Stimulated activated CD8-positive, alpha-beta memory T cell treated with anti-CD3 and anti-CD28 coated beads, Interleukin-2, amount 100 ng/mL, for 48 hours (primary cell): ENCODE measurements around the gene KRT32.
"Not testable (repeated sequence)": the region's sequence is repeated elsewhere in the genome, so short reads cannot be mapped to it uniquely, and the experiment has no call there.

Experiments
- DNase-seq, 2 donors: peaks; one replicate each; pipeline ENCODE4 v3.0.0-alpha.2; 2020; ENCODE audit warnings: low read depth in 2 of 2

Gene KRT32

DNA sequence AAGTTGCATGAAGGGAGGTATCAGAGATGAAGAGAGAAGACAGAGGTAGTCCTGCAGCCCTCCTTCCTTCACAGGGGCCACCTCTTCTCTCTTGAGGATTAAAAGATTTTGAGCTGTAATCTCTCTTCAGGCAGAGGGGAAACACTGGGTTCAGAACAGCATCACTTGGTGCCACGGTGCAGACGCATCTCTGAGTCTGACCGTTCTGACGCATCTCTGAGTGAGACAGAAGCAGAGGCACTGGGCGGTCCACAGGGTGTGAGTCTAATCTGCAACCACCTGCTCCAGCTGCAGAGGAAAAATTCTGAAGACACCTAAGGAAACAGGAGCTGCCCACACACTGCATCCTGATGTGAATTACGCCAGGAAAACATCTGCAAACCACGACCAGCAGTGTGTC, 37.5 kb downstream of the KRT32 start:
- DNase-seq, result no peak

DNA sequence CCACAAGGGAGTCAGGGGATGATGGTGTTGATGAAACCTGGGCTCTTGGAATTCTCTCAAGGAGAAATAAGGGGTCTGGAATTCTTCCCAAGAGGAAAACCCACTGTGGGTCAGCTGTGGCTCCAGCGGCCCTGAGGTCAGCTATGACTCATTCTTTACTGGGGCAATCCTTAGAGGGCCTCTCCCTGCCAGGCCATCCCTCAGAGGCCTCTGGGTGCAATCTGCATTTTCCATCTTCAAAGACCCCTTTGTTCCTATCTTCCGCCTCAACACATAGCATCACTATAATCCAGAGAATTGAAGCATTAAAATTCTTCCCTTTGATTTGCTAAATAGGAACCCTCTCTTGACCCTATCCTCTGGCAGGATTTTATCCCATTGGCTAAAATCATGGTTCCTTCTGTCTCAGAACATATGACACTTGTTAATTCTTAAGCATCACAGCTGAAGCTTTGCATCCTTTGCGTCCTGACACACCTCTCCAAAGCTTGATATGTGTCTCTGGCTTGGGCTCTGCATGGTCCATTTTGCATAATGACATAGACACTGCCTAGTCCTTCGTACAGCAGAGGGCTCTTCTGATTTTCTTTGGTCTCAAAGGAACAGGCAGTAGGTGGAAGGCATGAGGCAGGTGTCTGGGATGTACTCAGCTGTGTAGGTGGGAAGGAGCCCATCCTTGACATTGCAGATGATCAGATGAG, 38.4 kb downstream of the KRT32 start:
- DNase-seq, result no peak

DNA sequence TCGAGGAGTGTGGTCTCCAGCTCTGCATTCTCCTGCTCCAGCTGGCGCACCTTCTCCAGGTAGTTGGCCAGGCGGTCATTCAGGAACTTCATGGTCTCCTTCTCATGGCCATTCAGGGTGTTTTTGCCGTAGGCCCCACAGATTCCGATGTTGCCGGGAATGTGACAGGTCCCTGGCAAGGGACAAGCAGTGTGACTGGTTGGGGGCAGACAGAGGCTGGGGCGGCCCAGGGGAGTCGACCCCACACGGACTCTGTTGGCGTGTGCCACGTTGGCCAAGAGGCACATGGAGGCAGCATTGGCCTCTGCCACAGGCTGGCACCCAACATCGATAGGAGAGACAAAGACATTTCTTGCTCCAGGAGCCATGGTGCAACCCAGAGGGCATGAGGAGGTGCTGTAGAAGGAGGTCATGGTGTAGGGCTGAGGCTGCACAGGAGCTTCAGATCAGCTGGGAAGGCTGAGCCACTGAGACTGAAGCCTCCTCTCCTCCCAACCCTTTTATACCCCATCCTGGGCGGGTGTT, 43.0 kb downstream of the KRT32 start, which contains the start of gene KRT37:
Gene KRT37 (minus strand): TSS at position 475 of the 525 bp plus-strand sequence. CDS start 62 bp downstream, at position 413.
- DNase-seq, result no peak

DNA sequence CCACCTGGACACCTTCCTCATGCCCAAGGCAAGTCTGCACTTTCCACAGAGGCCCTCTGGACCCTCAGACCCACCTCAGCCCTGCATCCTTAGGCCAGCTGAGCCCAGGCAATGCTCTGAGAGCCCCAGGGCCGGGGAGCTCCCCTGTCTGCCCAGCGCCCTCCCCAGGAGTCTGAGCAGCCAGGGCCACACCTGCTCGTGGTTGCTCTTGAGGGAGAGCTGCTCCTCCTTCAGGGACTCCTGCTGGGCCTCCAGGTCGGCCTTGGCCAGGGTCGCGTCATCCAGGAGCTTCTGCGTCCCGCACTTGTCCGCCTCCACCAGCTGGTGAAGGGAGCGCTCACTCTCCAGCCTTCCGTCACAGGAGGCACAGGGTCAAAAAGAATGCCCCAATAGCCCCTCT, 44.6 kb downstream of the KRT32 start:
- not testable (repeated sequence) for DNase-seq

DNA sequence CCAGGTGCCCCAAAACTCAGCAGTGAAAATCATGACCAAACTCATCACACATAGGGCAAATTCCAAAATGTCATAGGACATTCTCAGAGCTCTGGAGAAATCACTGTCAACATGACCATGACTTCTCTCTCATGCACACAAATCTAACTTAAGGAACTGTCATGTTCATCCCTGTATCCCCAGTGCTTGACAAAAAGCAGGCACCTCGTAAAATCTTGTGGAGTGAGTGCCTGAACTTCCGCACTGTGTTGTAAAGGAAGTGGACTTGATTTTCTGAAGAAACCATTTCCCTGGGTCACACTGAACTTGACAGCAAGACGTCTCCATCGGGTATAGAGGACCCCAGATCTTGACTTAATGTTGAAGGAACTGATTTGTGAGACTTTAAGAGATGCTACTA, 45.6 kb downstream of the KRT32 start:
- DNase-seq, result no peak

DNA sequence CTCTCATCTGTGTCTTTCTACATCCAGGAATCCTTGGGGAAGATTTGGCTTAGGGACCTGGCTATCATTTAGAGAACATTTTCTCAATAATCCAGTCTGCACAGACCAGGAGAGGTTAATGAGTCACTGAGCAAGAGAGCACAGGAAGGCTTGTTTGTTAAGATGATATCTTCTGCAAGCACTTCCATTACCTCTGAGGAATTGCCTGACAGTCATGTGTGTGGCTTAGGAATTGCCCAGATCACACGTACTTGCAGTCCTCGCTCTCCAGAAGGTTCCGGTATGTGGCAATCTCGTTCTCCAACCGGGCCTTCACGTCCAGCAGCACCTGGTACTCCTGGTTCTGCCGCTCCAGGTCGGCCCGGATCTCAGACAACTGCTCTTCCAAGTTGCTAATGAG, 46.1 kb downstream of the KRT32 start:
- no peak for DNase-seq

DNA sequence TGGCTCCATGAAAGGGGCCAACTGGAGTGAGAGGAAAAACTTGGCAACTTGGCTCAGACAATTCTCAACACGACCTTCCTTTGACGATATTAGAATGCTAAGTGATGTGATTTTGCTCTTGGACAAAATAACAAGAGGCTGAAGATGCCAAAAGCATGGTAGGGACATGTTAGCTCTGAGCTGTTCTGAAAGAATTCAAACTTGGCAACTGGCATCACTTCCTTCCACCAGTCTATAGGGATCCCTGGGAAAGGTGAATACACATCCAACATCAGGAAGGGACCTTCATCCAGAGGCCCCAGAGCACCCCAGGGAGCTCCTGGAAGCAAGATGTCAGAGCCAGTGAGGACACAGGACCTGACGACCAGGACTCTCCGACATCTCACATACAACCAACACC, 47.1 kb downstream of the KRT32 start:
- no peak for DNase-seq

DNA sequence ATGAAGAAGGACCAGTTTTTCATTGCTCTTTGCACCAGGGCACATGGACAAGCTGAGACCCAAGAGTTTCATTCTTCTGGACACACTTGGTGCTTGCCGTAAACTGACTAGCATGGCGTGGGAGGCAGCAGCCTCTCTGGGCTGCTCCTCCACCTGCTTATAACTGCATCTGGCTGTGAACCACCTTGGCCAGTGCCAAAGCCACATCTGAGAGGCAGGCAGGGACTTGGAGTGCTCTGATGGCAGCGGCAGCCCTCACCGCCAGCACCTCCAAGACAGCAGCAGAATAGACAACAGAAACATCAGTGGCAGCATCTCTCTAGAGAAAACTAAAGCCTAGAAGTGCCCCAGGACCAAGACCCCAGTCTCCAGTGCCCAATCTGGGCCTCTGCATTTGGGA, 47.5 kb downstream of the KRT32 start:
- no peak for DNase-seq

DNA sequence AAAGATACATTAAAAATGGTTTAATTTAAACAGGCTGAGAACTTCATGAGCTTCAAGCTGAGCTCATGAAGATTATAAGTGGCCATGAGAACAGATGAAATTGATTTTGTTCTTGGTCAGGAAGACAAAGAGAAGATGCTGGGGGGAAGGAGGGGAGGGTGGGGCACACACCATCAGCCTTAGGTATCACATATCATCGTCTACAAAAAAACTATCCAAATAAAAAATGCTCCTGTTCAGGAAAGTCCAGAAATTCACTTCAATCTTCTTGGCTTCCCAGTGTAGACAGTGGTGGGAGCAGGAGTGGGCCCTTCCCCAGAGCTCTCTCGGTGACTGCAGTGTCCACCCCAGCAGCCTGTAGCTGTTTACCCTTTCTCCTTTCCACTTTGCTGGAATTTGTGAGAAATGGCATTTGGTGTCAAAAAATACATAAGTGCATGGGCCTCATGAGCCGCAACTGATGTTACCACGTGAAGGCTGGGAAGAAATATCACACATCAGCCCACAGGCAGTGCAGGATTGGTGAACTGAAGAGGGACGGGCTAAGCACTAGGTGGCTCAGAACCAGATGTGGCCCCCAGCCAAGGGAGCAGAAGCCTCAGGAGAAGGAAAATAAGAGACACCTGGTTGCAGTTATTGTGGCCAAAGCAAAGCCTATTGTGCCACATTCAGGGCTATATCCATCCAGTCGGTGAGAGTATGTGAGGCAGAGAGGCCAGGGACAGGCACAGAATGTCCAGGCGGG, 48.9 kb downstream of the KRT32 start:
- no peak for DNase-seq

DNA sequence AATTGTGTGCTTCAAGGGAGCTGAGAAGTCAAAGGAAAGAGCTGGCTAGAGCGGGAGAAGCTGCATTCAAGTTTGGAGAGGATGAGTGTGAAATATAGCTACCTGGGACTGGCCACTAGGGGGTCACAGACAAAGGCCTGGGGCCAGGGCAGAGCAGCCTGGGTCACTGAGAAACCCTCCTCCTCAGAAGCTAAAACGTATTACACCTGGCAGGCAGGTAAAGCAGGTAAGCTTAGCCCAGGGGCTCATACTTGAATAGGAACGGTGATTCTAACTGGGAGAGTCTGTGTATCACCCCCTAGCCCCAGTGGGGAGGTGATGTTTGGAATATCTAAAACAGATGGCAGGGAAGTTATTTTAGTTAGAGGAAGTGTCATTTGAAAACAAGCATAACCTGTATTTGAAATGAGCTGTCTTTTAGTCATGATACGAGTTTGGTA, 49.6 kb downstream of the KRT32 start:
- no peak for DNase-seq

DNA sequence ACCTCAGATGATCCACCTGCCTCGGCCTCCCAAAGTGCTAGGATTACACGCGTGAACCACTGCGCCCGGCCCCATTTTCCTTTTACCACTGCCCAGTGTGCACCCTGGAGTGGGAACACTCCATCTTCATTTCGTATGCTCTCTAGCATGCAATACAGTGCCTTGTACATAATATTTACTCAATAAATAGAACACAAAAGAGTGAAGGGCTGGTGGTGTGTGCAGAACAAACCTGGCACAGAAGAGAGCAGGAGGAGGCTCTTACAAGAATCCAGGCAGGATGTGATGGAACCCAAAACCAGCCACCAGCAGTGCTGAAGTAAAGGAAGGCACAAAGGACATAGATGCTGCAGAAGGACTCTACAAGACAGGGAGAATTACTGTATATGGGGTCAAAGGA, 50.1 kb downstream of the KRT32 start:
- DNase-seq, result no peak

DNA sequence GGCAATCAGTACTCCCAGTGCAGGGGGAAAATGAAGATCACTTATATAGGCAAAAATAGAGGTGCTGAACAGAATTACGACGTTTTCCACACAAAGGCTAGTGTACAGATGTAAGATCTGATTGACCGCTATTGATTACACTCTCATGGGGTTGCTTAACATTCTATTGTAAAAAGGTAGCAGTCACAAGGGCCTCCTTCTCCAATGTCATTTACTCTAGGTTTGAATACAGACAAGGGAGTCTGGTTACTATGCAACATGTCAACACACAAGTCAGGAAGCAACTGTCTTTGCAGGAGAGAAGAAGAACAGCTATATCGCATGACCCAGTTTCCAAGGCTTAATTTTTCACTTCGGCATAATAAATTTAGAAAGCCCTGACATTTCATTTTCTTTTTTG, 50.7 kb downstream of the KRT32 start:
- DNase-seq, result no peak

DNA sequence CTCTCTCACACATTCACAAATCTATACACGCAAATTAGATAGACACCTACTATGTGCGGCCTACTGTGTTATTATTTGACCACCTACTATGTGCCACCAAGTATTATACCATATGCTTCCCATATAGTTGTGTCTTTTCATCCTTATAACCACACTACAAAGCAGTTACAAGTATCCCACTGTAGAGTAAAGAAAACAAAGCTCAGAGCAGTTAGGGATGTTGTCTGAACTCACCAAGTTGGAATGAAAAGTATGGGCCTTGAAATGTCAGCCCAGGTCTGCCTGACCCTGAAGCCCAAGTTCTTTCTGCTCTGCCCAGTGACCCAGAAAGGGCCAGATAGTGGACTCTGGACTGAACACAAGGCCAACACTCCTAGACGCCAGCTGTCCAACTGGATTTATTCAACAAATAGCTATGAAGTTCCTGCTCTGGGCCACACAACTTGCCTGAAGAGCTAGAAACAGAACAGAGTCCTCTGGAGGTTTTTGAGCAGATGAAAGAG, 51.3 kb downstream of the KRT32 start:
- DNase-seq, result no peak

DNA sequence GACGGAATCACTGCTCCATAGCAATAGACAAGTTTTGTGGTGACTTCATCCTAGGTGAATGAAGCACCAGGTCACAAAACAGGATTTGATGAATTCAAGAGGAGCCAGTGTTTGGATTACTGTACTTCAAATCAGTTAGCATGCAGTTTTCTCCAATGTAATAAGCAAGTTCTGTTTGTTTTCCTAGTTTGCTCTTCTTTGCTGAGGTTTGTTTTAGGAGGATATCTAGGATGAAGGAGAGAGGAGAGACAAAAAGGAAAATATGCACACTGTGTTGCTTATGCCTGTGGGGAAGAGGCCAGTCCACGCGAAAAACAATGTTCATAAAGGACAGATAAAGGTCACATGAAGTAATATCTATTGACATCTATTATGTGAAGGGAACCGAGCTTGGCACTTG, 51.8 kb downstream of the KRT32 start:
- DNase-seq, result no peak

DNA sequence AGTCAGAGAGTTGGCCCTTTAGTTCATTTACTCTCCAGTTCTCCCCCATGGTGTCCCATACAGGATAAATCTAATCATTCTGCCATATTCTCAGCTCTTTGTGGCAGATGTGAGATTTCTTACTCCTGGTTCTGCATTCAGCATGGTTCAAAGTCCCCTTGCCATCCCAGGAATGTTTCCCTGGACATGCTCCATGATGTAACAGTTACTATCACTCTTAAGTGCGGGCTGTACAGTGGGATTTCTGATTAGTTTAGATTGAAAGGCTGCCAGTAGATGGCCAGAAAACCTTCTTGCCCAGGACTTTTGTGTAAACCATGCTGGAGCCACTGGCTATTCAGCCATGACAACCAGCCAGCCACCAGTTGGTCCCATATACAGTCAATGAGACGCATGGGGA, 53.2 kb downstream of the KRT32 start:
- no peak for DNase-seq

DNA sequence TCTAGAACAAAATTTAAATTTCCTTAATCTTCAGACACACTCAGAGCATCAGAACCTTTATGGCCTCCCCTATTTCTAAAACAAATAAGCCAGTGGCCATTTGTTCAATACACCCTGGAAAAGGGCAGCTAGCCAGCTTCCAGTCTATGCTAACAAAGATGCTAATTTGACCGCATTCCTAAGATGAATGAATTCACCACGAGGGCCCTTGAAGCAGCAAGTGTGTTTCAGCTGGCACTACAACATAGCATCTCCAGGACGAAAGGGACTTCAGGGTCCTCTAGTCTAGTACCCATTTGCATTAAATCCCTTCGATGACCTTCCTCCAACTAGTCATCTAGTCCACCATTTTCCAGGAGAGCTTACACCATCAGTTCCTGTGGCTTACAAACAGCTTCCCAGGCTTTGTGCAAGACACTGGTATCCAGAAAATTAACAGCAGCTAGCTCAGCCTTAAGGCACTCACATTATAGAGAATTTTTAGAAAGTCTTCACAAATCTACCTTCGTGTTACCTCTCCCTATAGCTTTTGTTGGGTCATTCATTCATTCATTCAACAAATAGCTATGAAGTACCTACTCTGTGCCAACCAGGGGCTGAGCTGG, 53.7 kb downstream of the KRT32 start:
- DNase-seq, result no peak

DNA sequence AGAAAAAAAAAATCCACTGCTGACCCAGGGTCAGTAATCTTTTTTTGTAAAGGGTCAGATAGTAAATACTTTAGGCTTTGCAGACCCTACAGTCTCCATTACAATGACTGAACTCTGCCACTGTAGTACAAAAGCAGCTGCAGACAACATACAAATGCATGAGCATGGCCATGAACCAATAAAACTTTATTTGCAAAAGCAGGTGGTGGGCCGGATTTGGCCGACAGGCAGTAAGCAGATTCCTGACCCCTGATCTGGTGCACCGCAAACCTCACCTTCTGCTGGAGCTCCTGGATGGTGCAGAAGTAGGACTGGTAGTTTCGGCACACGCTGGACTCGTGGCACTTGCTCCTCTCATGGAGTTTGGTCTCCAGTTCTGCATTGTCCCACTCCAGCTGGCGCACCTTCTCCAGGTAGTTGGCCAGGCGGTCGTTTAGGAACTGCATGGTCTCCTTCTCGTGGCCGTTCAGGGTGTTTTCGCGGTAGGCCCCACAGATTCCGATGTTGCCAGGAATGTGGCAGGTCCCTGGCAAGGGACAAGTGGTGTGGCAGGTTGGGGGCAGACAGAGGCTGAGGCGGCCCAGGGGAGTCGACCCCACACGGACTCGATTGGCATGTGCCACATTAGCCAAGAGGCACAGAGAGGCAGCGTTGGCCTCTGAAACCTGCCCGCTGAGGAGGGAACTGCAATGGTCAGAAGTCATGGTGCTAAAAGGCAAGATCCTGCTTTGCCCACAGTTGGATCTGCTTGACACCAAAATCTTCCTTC, 55.9 kb downstream of the KRT32 start:
- no peak for DNase-seq
